K562 (cell line): ENCODE data around the gene PHLDA3. TPM values are rescaled to one million over a fixed set of nuclear protein-coding genes. Genes with fewer than 3 reads are reported as not detected.
A peak's percentile ranks its signal among the peaks of the same experiment; 100 is the strongest.

Experiments used
- IRF2 ChIP-seq: sonication (generic); formaldehyde crosslinking; IDR thresholded peaks from 2 replicates; pipeline ENCODE4 v1.8.1; 2022; ENCODE audit warnings: mild to moderate bottlenecking, missing genetic modification reagents
- KAT2B ChIP-seq: IDR thresholded peaks from one replicate; pipeline ENCODE4 v1.6.1; 2012; ENCODE audit warnings: low read depth, mild to moderate bottlenecking, control low read depth, inconsistent platforms, low read length, moderate library complexity
- KHSRP ChIP-seq: fragments of 450-650 bp; IDR thresholded peaks from 2 replicates; pipeline ENCODE4 v1.6.1; 2017
- RNF2 ChIP-seq: sonication (generic); IDR thresholded peaks from 2 replicates; pipeline ENCODE4 v1.6.1; 2016
- SLC30A9 ChIP-seq: fragments of 250-450 bp; sonication (Bioruptor Pico); IDR thresholded peaks from 2 replicates; pipeline ENCODE4 v1.8.0; 2022; ENCODE audit warnings: mild to moderate bottlenecking, moderate library complexity
- THRAP3 ChIP-seq: fragments of 450-650 bp; IDR thresholded peaks from 2 replicates; pipeline ENCODE4 v1.6.1; 2016; ENCODE audit warnings: mild to moderate bottlenecking, inconsistent platforms, borderline replicate concordance
- TOE1 ChIP-seq, 2 experiments: fragments of 450-650 bp in 1 of 2; sonication (generic) in 1 of 2; formaldehyde crosslinking in 1 of 2; IDR thresholded peaks; 2 replicates each; pipeline versions ENCODE4 v1.7.1 to v1.8.0; 2016 to 2022; ENCODE audit warnings: borderline replicate concordance in 2 of 2, mild to moderate bottlenecking in 2 of 2, antibody characterized with exemption in 1 of 2, inconsistent platforms in 1 of 2, low read depth in 1 of 2, missing genetic modification reagents in 1 of 2, moderate library complexity in 1 of 2
- XRCC4 ChIP-seq: IDR thresholded peaks from one replicate; pipeline ENCODE4 v1.6.1; 2011; ENCODE audit not compliant: insufficient read depth, insufficient read length; ENCODE audit errors: extremely low read depth
- ZNF431 ChIP-seq: sonication (generic); formaldehyde crosslinking; IDR thresholded peaks from 2 replicates; pipeline ENCODE4 v1.8.0; 2022; ENCODE audit warnings: mild to moderate bottlenecking, missing genetic modification reagents
- polyA plus RNA-seq, 8 experiments: library from polyadenylated mRNA; depleted of rRNA in 4 of 8; stranded (reverse) in 5 of 8; unstranded in 3 of 8; fragments of >200 nt; fragmentation: Nextera tagmentation in 2 of 8; fragmentation: Illumina TruSeq in 1 of 8; extraction: Ambion mirVana in 2 of 8; extraction: Trizol in 1 of 8; gene quantifications; 2 replicates each; pipeline versions ENCODE4 v1.2.1 to v1.2.3, GENCODE V29; 2011 to 2014; ENCODE audit warnings: inconsistent platforms in 1 of 8, missing spikeins in 1 of 8
- total RNA-seq, 7 experiments: library from RNA; depleted of rRNA in 6 of 7; stranded (reverse); fragments of >200 nt in 6 of 7; fragmentation: Illumina TruSeq in 2 of 7; extraction: Trizol in 2 of 7; gene quantifications; 2 replicates each; pipeline versions ENCODE4 v1.2.1 to v1.2.3, GENCODE V29; 2011 to 2021; ENCODE audit warnings: low replicate concordance in 1 of 7
- TF ChIP-seq, protein P1 (sequence below): fragments of 150-350 bp; IDR thresholded peaks from 2 replicates; pipeline ENCODE4 v1.6.1; 2014; ENCODE audit warnings: low read depth, mild to moderate bottlenecking, low read length, borderline replicate concordance
- TF ChIP-seq, protein P2 (sequence below): fragments of 250-450 bp; sonication (Bioruptor Pico); IDR thresholded peaks from 2 replicates; pipeline ENCODE4 v1.5.0; 2021; ENCODE audit warnings: mild to moderate bottlenecking, moderate library complexity
- TF ChIP-seq, protein P3 (sequence below): fragments of 450-650 bp; IDR thresholded peaks from 2 replicates; pipeline ENCODE4 v1.6.1; 2017; ENCODE audit warnings: antibody characterized with exemption
- TF ChIP-seq, protein P4 (sequence below), 2 experiments: fragments of 450-650 bp; conservative IDR thresholded peaks; 2 replicates each; pipeline ENCODE4 v1.6.1; 2017; ENCODE audit warnings: mild to moderate bottlenecking in 2 of 2, moderate library complexity in 2 of 2
- TF ChIP-seq, protein P5 (sequence below): fragments of 450-650 bp; IDR thresholded peaks from 2 replicates; pipeline ENCODE4 v1.6.1; 2018; ENCODE audit warnings: mild to moderate bottlenecking, low read depth; ENCODE audit not compliant: partially characterized antibody

PHLDA3 gene
- total and polyA plus RNA-seq, 9 of the 15 experiments (the other 6 are each of a cell fraction or from before 2014, with no cell fraction given): 0.11 to 0.27 TPM; not detected in 7

DNA sequence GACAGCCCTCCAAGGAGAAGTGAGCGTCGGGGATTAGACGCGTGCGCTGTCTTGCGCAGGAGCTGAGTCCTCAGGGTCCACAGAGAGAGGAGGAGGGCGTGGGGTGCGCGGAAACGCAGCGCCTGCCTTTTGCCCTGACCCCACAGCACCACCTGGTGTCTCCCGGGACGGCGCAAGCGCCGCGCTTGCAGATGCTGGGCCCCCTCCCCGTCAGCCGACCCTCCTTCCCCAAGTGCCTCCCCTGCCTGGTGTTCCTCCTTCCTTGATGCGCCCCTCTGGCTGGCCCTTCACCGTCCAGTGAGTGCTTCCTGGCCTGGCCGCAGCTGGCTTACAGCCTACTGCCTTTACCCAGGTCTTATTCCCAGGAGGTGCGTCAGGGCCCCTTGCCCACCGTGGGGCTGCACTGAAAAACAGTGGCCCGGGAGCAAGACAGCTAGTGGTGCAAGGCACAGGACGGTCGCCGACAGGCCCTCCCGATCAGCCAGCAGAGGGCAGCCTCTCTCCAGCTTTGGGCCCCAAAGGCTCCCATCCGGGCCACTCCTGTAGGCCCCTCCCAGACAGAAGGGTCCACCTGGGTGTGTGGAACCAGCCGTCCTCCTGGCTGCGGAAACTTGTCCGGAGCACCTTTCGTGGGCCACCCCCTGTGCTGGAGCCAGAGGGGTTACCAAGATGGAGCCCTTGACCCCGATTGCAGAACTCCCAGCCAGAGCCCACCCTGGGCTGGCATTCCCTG, 12.9 kb upstream of the PHLDA3 start (continued):
- TF ChIP-seq, protein P1, sequence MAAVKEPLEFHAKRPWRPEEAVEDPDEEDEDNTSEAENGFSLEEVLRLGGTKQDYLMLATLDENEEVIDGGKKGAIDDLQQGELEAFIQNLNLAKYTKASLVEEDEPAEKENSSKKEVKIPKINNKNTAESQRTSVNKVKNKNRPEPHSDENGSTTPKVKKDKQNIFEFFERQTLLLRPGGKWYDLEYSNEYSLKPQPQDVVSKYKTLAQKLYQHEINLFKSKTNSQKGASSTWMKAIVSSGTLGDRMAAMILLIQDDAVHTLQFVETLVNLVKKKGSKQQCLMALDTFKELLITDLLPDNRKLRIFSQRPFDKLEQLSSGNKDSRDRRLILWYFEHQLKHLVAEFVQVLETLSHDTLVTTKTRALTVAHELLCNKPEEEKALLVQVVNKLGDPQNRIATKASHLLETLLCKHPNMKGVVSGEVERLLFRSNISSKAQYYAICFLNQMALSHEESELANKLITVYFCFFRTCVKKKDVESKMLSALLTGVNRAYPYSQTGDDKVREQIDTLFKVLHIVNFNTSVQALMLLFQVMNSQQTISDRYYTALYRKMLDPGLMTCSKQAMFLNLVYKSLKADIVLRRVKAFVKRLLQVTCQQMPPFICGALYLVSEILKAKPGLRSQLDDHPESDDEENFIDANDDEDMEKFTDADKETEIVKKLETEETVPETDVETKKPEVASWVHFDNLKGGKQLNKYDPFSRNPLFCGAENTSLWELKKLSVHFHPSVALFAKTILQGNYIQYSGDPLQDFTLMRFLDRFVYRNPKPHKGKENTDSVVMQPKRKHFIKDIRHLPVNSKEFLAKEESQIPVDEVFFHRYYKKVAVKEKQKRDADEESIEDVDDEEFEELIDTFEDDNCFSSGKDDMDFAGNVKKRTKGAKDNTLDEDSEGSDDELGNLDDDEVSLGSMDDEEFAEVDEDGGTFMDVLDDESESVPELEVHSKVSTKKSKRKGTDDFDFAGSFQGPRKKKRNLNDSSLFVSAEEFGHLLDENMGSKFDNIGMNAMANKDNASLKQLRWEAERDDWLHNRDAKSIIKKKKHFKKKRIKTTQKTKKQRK: no peak
- TF ChIP-seq, protein P2, sequence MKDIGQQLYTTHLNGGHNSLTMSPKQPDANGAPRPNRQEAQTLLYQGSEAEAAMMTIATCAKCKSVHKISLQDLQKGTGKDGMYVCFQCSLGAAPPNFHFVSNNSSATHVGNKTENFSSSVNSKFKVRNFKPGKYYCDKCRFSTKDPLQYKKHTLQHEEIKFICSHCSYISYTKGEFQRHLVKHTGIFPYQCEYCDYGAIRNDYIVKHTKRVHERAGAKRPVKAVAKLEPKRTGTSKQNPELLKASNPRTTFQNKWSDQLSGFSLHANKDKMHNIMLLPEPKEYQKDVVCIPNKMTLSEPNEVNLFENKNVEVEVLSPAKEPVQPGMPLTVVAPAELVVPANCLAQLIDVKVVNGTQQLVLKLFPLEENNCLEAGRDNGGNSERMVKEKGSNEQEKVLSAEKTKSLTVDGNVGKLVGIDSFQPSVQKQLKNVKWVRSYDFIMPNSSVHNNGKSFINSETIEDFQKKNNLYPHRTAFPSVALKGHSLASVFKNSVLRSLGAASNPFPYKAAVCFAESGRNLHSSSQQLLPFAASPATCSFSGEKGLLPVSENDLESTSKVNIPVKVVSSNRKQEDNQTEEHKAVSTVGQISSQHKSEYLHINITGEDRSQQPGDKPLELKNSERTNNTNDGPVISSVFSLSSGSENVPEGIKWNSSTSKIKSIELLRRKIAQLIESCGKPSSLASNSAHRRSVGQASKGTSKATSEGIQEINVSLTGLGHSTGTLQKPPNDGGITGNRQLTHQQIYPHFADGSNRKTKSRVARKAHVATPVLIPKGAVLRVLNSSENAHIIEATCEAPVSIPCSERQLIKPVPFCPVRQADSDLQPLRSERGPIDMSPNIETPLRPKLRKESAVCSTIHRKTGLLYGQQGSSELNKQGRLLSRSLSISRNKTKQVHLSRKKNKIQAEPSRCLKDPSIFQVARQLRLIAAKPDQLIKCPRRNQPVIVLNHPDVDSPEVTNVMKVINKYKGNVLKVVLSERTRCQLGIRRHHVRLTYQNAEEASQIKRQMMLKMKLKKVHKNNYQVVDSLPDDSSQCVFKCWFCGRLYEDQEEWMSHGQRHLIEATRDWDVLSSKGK (CRISPR knock-in tag): no peak
- TF ChIP-seq ZNF431 (CRISPR knock-in tag) (no peak), TOE1 (IDR thresholded peaks at IDR 0.05; ENCODE audit: borderline replicate concordance) (peak; percentile 52; the same call in 1 of the 2 replicates), TOE1 (CRISPR knock-in tag; IDR thresholded peaks at IDR 0.05; ENCODE audit: borderline replicate concordance, low read depth) (no peak), SLC30A9 (CRISPR knock-in tag) (no peak), IRF2 (CRISPR knock-in tag) (no peak), XRCC4 (no peak), KHSRP (no peak), RNF2 (no peak), KAT2B (no peak), THRAP3 (no peak)
- TF ChIP-seq, protein P3, sequence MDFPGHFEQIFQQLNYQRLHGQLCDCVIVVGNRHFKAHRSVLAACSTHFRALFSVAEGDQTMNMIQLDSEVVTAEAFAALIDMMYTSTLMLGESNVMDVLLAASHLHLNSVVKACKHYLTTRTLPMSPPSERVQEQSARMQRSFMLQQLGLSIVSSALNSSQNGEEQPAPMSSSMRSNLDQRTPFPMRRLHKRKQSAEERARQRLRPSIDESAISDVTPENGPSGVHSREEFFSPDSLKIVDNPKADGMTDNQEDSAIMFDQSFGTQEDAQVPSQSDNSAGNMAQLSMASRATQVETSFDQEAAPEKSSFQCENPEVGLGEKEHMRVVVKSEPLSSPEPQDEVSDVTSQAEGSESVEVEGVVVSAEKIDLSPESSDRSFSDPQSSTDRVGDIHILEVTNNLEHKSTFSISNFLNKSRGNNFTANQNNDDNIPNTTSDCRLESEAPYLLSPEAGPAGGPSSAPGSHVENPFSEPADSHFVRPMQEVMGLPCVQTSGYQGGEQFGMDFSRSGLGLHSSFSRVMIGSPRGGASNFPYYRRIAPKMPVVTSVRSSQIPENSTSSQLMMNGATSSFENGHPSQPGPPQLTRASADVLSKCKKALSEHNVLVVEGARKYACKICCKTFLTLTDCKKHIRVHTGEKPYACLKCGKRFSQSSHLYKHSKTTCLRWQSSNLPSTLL: no peak
- TF ChIP-seq, protein P4, sequence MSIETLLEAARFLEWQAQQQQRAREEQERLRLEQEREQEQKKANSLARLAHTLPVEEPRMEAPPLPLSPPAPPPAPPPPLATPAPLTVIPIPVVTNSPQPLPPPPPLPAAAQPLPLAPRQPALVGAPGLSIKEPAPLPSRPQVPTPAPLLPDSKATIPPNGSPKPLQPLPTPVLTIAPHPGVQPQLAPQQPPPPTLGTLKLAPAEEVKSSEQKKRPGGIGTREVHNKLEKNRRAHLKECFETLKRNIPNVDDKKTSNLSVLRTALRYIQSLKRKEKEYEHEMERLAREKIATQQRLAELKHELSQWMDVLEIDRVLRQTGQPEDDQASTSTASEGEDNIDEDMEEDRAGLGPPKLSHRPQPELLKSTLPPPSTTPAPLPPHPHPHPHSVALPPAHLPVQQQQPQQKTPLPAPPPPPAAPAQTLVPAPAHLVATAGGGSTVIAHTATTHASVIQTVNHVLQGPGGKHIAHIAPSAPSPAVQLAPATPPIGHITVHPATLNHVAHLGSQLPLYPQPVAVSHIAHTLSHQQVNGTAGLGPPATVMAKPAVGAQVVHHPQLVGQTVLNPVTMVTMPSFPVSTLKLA (conservative IDR thresholded peaks at IDR 0.05): no peak; a peak in 1 of 4 replicates
- TF ChIP-seq, protein P5, sequence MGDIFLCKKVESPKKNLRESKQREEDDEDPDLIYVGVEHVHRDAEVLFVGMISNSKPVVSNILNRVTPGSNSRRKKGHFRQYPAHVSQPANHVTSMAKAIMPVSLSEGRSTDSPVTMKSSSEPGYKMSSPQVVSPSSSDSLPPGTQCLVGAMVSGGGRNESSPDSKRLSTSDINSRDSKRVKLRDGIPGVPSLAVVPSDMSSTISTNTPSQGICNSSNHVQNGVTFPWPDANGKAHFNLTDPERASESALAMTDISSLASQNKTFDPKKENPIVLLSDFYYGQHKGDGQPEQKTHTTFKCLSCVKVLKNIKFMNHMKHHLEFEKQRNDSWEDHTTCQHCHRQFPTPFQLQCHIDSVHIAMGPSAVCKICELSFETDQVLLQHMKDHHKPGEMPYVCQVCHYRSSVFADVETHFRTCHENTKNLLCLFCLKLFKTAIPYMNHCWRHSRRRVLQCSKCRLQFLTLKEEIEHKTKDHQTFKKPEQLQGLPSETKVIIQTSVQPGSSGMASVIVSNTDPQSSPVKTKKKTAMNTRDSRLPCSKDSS: no peak
